Muscle of back (tissue), 11 donors: ENCODE results near the gene C1R. TPM values are rescaled to one million over a fixed set of nuclear protein-coding genes. Genes with fewer than 3 reads are reported as not detected.
A peak's percentile ranks its signal among the peaks of the same experiment; 100 is the strongest.
"Not testable (repeated sequence)": the region's sequence is repeated elsewhere in the genome, so short reads cannot be mapped to it uniquely, and the experiment has no call there.

Experiments
- DNase-seq, 3 donors: peaks; one replicate each; pipeline versions ENCODE4 v3.0.0 to v3.0.0-alpha.2; 2013
- polyA plus RNA-seq, 10 donors: library from polyadenylated mRNA; unstranded; fragments of 120-200 nt; gene quantifications; one replicate each; pipeline ENCODE4 v1.2.1, GENCODE V29; 2013; ENCODE audit not compliant: insufficient read length in 10 of 10

C1R gene
- polyA plus RNA-seq, 10 donors, result 80.3 to 122 (median 98.4) TPM

GRCh38 chr12:7072035-7072434 is 20.2 kb downstream of the C1R start:
- no peak for DNase-seq

GRCh38 chr12:7069386-7069785 is 22.9 kb downstream of the C1R start:
- no peak for DNase-seq

GRCh38 chr12:7068994-7069346 is 23.3 kb downstream of the C1R start:
- no peak for DNase-seq

- DNase-seq, result no peak
Measured at GRCh38 chr12:7068240-7068993, 23.8 kb downstream of the C1R start.

- DNase-seq, result no peak
Measured at GRCh38 chr12:7067096-7067495, 25.1 kb downstream of the C1R start.

- DNase-seq, result no peak
Measured at GRCh38 chr12:7066596-7066995, 25.6 kb downstream of the C1R start.

- no peak for DNase-seq
Measured at GRCh38 chr12:7065073-7065623, 27.1 kb downstream of the C1R start.

GRCh38 chr12:7064516-7064915 is 27.7 kb downstream of the C1R start:
- no peak for DNase-seq

- no peak for DNase-seq
Measured at GRCh38 chr12:7061596-7061995, 30.6 kb downstream of the C1R start.

GRCh38 chr12:7061138-7061537 is 31.1 kb downstream of the C1R start:
- DNase-seq, result peak in 2 of 3 donors; percentile 10 to 41

GRCh38 chr12:7060353-7060954 is 31.8 kb downstream of the C1R start, which contains the start of gene C1S:
Gene C1S (plus strand): TSS chr12:7060718. CDS start chr12:7061913, 1,195 bp downstream.
- DNase-seq, result peak; percentile 90 to 95 (median 95)

- DNase-seq, result no peak
Measured at GRCh38 chr12:7059780-7060179, 32.5 kb downstream of the C1R start.

GRCh38 chr12:7058850-7059395 is 33.3 kb downstream of the C1R start:
- DNase-seq, result no peak

- no peak for DNase-seq
Measured at GRCh38 chr12:7058163-7058845, 33.9 kb downstream of the C1R start.

- not testable (repeated sequence) for DNase-seq
Measured at GRCh38 chr12:7055736-7056135, 36.5 kb downstream of the C1R start.

- no peak for DNase-seq
Measured at GRCh38 chr12:7054925-7055324, 37.3 kb downstream of the C1R start.

- not testable (repeated sequence) for DNase-seq
Measured at GRCh38 chr12:7049973-7050372, 42.3 kb downstream of the C1R start.

GRCh38 chr12:7049445-7049951 is 42.7 kb downstream of the C1R start:
- not testable (repeated sequence) for DNase-seq

- DNase-seq, result no peak
Measured at GRCh38 chr12:7047306-7047705, 44.9 kb downstream of the C1R start.

GRCh38 chr12:7046383-7047105 is 45.7 kb downstream of the C1R start:
- DNase-seq, result no peak

GRCh38 chr12:7045913-7046312 is 46.3 kb downstream of the C1R start:
- no peak for DNase-seq
